Breast epithelium (tissue), 4 donors: Measurements from ENCODE around the gene ARHGAP21. TPM values are rescaled to one million over a fixed set of nuclear protein-coding genes. Genes with fewer than 3 reads are reported as not detected.

Experiments used
- DNase-seq, 2 donors: peaks; one replicate each; pipeline ENCODE4 v3.0.0-alpha.2; 2019; ENCODE audit warnings: low spot score in 2 of 2
- H3K27ac ChIP-seq, 2 donors: fragments of 200-600 bp; sonication (generic) in 1 of 2; one replicate each; pipeline ENCODE4 v1.5.1; 2016 to 2019; ENCODE audit warnings: mild to moderate bottlenecking in 1 of 2
- H3K27me3 ChIP-seq, 2 donors: fragments of 200-600 bp; sonication (generic) in 1 of 2; one replicate each; pipeline versions ENCODE4 v1.5.1 to v1.6.0; 2017 to 2019; ENCODE audit warnings: control low read depth in 1 of 2, mild to moderate bottlenecking in 1 of 2
- H3K36me3 ChIP-seq: fragments of 200-600 bp; one replicate; pipeline ENCODE4 v1.5.1; 2019
- H3K4me1 ChIP-seq, 2 donors: fragments of 200-600 bp; sonication (generic); one replicate each; pipeline ENCODE4 v1.5.1; 2016 to 2019; ENCODE audit warnings: control low read depth in 1 of 2
- H3K4me3 ChIP-seq, 3 donors: fragments of 200-600 bp; sonication (generic); 1 replicate in 2 of 3; 2 replicates in 1 of 3; pipeline ENCODE4 v1.5.1; 2016 to 2019; ENCODE audit warnings: mild to moderate bottlenecking in 3 of 3, moderate library complexity in 2 of 3
- H3K9me3 ChIP-seq, 2 donors: fragments of 200-600 bp; sonication (generic) in 1 of 2; one replicate each; pipeline ENCODE4 v1.5.1; 2016 to 2019; ENCODE audit warnings: control low read depth in 1 of 2
- CTCF ChIP-seq, 3 donors: fragments of 450-650 bp; IDR thresholded peaks; one replicate each; pipeline ENCODE4 v1.5.1; 2016 to 2017; ENCODE audit warnings: antibody characterized with exemption in 3 of 3, mild to moderate bottlenecking in 3 of 3, moderate library complexity in 3 of 3
- POLR2A ChIP-seq: fragments of 450-650 bp; IDR thresholded peaks from one replicate; pipeline ENCODE4 v1.6.1; 2016; ENCODE audit warnings: antibody characterized with exemption, mild to moderate bottlenecking, moderate library complexity
- POLR2AphosphoS5 ChIP-seq, 3 donors: sonication (generic); formaldehyde crosslinking; IDR thresholded peaks; one replicate each; pipeline ENCODE4 v1.6.1; 2017; ENCODE audit warnings: antibody characterized with exemption in 3 of 3
- intact Hi-C: fragments of 100-400 bp; cut with DNase I; formaldehyde crosslinking; loops from one replicate; pipeline ENCODE4 v1.15.1; 2023; ENCODE audit warnings: low total_unique reads
- total RNA-seq, 3 donors: library from RNA; depleted of rRNA; stranded (reverse); fragments of >200 nt; gene quantifications; one replicate each; pipeline ENCODE4 v1.1.0, GENCODE V29; 2016

ARHGAP21 gene
- total RNA-seq, 3 donors from 2014 or later, result 67.5 to 203 (median 105) TPM

GRCh38 chr10:24605141-24605540 lies 118.5 kb downstream of the ARHGAP21 start:
- no peaks in the 10 kb centered on the region for H3K4me1 ChIP-seq
- no peak for TF ChIP-seq POLR2AphosphoS5 (IDR thresholded peaks at IDR 0.05)
- TF ChIP-seq POLR2A, result no peak
- no peak for TF ChIP-seq CTCF (IDR thresholded peaks at IDR 0.05)
- H3K9me3 ChIP-seq, result no peaks in the 10 kb centered on the region
- H3K27me3 ChIP-seq, result no peaks in the 10 kb centered on the region
- no peak for DNase-seq
- no peak overlapping the region for H3K4me3 ChIP-seq
- H3K27ac ChIP-seq, result no peak overlapping the region
- H3K36me3 ChIP-seq, result no peaks in the 10 kb centered on the region
- intact Hi-C loops, result no loop called here

- no peaks in the 10 kb centered on the region for H3K36me3 ChIP-seq
- intact Hi-C loops, result no loop called here
- H3K4me3 ChIP-seq, result no peak overlapping the region
- no peaks in the 10 kb centered on the region for H3K9me3 ChIP-seq
- H3K27me3 ChIP-seq, result no peaks in the 10 kb centered on the region
- no peak overlapping the region for H3K27ac ChIP-seq
- DNase-seq, result no peak
- no peaks in the 10 kb centered on the region for H3K4me1 ChIP-seq
- TF ChIP-seq CTCF (IDR thresholded peaks at IDR 0.05) (no peak), POLR2AphosphoS5 (IDR thresholded peaks at IDR 0.05) (no peak), POLR2A (no peak)
These were observed 120.4 kb downstream of the ARHGAP21 start for GRCh38 chr10:24603333-24603732.

- Histone ChIP-seq H3K36me3 (peaks cover 15% of the 10 kb centered on the region), H3K27ac (no peak overlapping the region), H3K4me3 (no peak overlapping the region), H3K27me3 (no peaks in the 10 kb centered on the region), H3K9me3 (no peaks in the 10 kb centered on the region), H3K4me1 (no peaks in the 10 kb centered on the region)
- no peak for DNase-seq
- intact Hi-C loops, result no loop called here
- TF ChIP-seq POLR2AphosphoS5 (IDR thresholded peaks at IDR 0.05) (no peak), POLR2A (no peak), CTCF (IDR thresholded peaks at IDR 0.05) (no peak)
These were observed 125.7 kb downstream of the ARHGAP21 start for GRCh38 chr10:24597961-24598360.

GRCh38 chr10:24597426-24597825 lies 126.3 kb downstream of the ARHGAP21 start:
- no peak overlapping the region for H3K27ac ChIP-seq
- H3K4me1 ChIP-seq, result no peaks in the 10 kb centered on the region
- intact Hi-C loops, result no loop called here
- no peaks in the 10 kb centered on the region for H3K27me3 ChIP-seq
- H3K9me3 ChIP-seq, result no peaks in the 10 kb centered on the region
- TF ChIP-seq POLR2A (no peak), CTCF (IDR thresholded peaks at IDR 0.05) (no peak), POLR2AphosphoS5 (IDR thresholded peaks at IDR 0.05) (no peak)
- no peak overlapping the region for H3K4me3 ChIP-seq
- no peak for DNase-seq
- peaks cover 15% of the 10 kb centered on the region for H3K36me3 ChIP-seq

- Histone ChIP-seq H3K4me1 (no peaks in the 10 kb centered on the region), H3K27ac (no peak overlapping the region), H3K9me3 (no peaks in the 10 kb centered on the region), H3K36me3 (peaks cover 16% of the 10 kb centered on the region), H3K27me3 (no peaks in the 10 kb centered on the region), H3K4me3 (no peak overlapping the region)
- TF ChIP-seq POLR2AphosphoS5 (IDR thresholded peaks at IDR 0.05) (no peak), CTCF (IDR thresholded peaks at IDR 0.05) (no peak), POLR2A (no peak)
- no peak for DNase-seq
- intact Hi-C loops, result no loop called here
These were observed 127.3 kb downstream of the ARHGAP21 start for GRCh38 chr10:24596217-24596930.
